HFFc6 (cell line): Measurements from ENCODE around the gene LHX4. TPM values are rescaled to one million over a fixed set of nuclear protein-coding genes. Genes with fewer than 3 reads are reported as not detected.

ENCODE experiments used
- DNase-seq: peaks from one replicate; pipeline ENCODE4 v3.0.0-alpha.2; 2018
- H3K27ac Mint-ChIP-seq: 2 replicates; pipeline ENCODE4 v1.8.0; 2020; ENCODE audit warnings: mild to moderate bottlenecking, mixed read lengths
- H3K27me3 Mint-ChIP-seq: 2 replicates; pipeline ENCODE4 v1.8.0; 2021; ENCODE audit warnings: mild to moderate bottlenecking, moderate library complexity, mixed read lengths; ENCODE audit not compliant: insufficient read depth
- H3K36me3 Mint-ChIP-seq: 2 replicates; pipeline ENCODE4 v1.8.0; 2021; ENCODE audit warnings: low read depth, mixed read lengths
- H3K4me1 Mint-ChIP-seq: 2 replicates; pipeline ENCODE4 v1.8.0; 2020; ENCODE audit warnings: low read depth, mixed read lengths
- H3K4me3 Mint-ChIP-seq: 2 replicates; pipeline ENCODE4 v1.8.0; 2020; ENCODE audit warnings: mild to moderate bottlenecking, moderate library complexity, mixed read lengths
- H3K9me3 Mint-ChIP-seq: 2 replicates; pipeline ENCODE4 v1.8.0; 2020; ENCODE audit warnings: mild to moderate bottlenecking, mixed read lengths
- CTCF ChIP-seq: fragments of 200-600 bp; sonication (generic); IDR thresholded peaks from 2 replicates; pipeline ENCODE4 v1.5.0; 2021; ENCODE audit warnings: antibody characterized with exemption, mild to moderate bottlenecking
- total RNA-seq, 6 experiments: library from RNA; stranded (reverse); fragmentation: NEBNext Ultra II Directional; extraction: Animal tissue kit (Norgen Biotek cat#: 25700); gene quantifications; 2 replicates in 1 of 6; 3 replicates in 5 of 6; pipeline ENCODE4 v1.2.3, GENCODE V29; 2021

Gene LHX4
- total RNA-seq, 6 experiments from 2014 or later, result 0.28 to 0.71 (median 0.41) TPM

GRCh38 chr1:180219776-180220175 lies 10.3 kb upstream of the LHX4 start:
- DNase-seq, result no peak
- no peak for TF ChIP-seq CTCF
- Mint-ChIP-seq H3K4me3 (no peak overlapping the region), H3K36me3 (no peaks in the 10 kb centered on the region), H3K27me3 (peaks cover 40% of the 10 kb centered on the region), H3K9me3 (no peaks in the 10 kb centered on the region), H3K27ac (no peak overlapping the region), H3K4me1 (no peaks in the 10 kb centered on the region)

GRCh38 chr1:180221462-180221861 lies 8.6 kb upstream of the LHX4 start:
- peaks cover 54% of the 10 kb centered on the region for H3K27me3 Mint-ChIP-seq
- H3K4me3 Mint-ChIP-seq, result no peak overlapping the region
- no peak overlapping the region for H3K27ac Mint-ChIP-seq
- no peak for DNase-seq
- no peak for TF ChIP-seq CTCF
- H3K9me3 Mint-ChIP-seq, result no peaks in the 10 kb centered on the region
- no peaks in the 10 kb centered on the region for H3K4me1 Mint-ChIP-seq
- no peaks in the 10 kb centered on the region for H3K36me3 Mint-ChIP-seq

GRCh38 chr1:180224902-180225301 lies 5.2 kb upstream of the LHX4 start:
- Mint-ChIP-seq H3K4me3 (no peak overlapping the region), H3K4me1 (no peaks in the 10 kb centered on the region), H3K9me3 (no peaks in the 10 kb centered on the region), H3K27me3 (peaks cover 58% of the 10 kb centered on the region), H3K36me3 (no peaks in the 10 kb centered on the region), H3K27ac (no peak overlapping the region)
- no peak for TF ChIP-seq CTCF
- no peak for DNase-seq

- no peak for DNase-seq
- no peaks in the 10 kb centered on the region for H3K9me3 Mint-ChIP-seq
- no peak overlapping the region for H3K4me3 Mint-ChIP-seq
- H3K4me1 Mint-ChIP-seq, result no peaks in the 10 kb centered on the region
- H3K36me3 Mint-ChIP-seq, result no peaks in the 10 kb centered on the region
- TF ChIP-seq CTCF, result no peak
- no peak overlapping the region for H3K27ac Mint-ChIP-seq
- peaks cover 55% of the 10 kb centered on the region for H3K27me3 Mint-ChIP-seq
These were observed 4.7 kb upstream of the LHX4 start for GRCh38 chr1:180225403-180225802.

- Mint-ChIP-seq H3K36me3 (no peaks in the 10 kb centered on the region), H3K27me3 (peaks cover 60% of the 10 kb centered on the region), H3K4me3 (peak overlapping the region; percentile 30), H3K4me1 (peaks cover 10% of the 10 kb centered on the region), H3K9me3 (no peaks in the 10 kb centered on the region), H3K27ac (no peak overlapping the region)
- no peak for TF ChIP-seq CTCF
- no peak for DNase-seq
These were observed 2.0 kb upstream of the LHX4 start for GRCh38 chr1:180227861-180228647.
